Measurements from ENCODE around the gene CCL25. TPM values are rescaled to one million over a fixed set of nuclear protein-coding genes. Genes with fewer than 3 reads are reported as not detected.

Gene CCL25
- polyA plus RNA-seq, 1 donor from 2014 or later, result 1.9 TPM

GRCh38 chr19:8021374-8021773 lies 31.2 kb upstream of the CCL25 start:
- Histone ChIP-seq H3K79me2 (replicated peaks; ENCODE audit: insufficient read depth, low read length) (no peaks in the 10 kb centered on the region), H4K20me1 (ENCODE audit: insufficient read depth) (no peaks in the 10 kb centered on the region), H3F3A (ENCODE audit: insufficient read depth, low read length, poor library complexity, severe bottlenecking) (no peaks in the 10 kb centered on the region), H3K36me3 (ENCODE audit: insufficient read depth, low read length) (no peaks in the 10 kb centered on the region), H3K9me3 (ENCODE audit: low read length) (no peaks in the 10 kb centered on the region), H3K4me3 (ENCODE audit: low read length) (no peak overlapping the region), H3K9ac (ENCODE audit: low read length) (no peak overlapping the region), H2AFZ (ENCODE audit: low read depth, low read length) (no peak overlapping the region), H3K4me2 (ENCODE audit: low read length) (no peak overlapping the region), H3K9me2 (ENCODE audit: insufficient read depth, low read length) (no peaks in the 10 kb centered on the region), H3K27ac (ENCODE audit: low read length) (no peak overlapping the region), H3K27me3 (ENCODE audit: insufficient read depth, low read depth, low read length) (no peaks in the 10 kb centered on the region)
- TF ChIP-seq, protein P1, sequence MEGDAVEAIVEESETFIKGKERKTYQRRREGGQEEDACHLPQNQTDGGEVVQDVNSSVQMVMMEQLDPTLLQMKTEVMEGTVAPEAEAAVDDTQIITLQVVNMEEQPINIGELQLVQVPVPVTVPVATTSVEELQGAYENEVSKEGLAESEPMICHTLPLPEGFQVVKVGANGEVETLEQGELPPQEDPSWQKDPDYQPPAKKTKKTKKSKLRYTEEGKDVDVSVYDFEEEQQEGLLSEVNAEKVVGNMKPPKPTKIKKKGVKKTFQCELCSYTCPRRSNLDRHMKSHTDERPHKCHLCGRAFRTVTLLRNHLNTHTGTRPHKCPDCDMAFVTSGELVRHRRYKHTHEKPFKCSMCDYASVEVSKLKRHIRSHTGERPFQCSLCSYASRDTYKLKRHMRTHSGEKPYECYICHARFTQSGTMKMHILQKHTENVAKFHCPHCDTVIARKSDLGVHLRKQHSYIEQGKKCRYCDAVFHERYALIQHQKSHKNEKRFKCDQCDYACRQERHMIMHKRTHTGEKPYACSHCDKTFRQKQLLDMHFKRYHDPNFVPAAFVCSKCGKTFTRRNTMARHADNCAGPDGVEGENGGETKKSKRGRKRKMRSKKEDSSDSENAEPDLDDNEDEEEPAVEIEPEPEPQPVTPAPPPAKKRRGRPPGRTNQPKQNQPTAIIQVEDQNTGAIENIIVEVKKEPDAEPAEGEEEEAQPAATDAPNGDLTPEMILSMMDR (IDR thresholded peaks at IDR 0.05; ENCODE audit: poor library complexity, severe bottlenecking), result no peak
- no peak for TF ChIP-seq TAF1 (IDR thresholded peaks at IDR 0.05; ENCODE audit: low read depth)
- TF ChIP-seq SMC3 (conservative IDR thresholded peaks at IDR 0.05; ENCODE audit: poor library complexity), result no peak
- TF ChIP-seq EZH2 (IDR thresholded peaks at IDR 0.05; ENCODE audit: borderline replicate concordance, insufficient read depth, low read length, poor library complexity, severe bottlenecking), result no peak
- TF ChIP-seq, protein P2, sequence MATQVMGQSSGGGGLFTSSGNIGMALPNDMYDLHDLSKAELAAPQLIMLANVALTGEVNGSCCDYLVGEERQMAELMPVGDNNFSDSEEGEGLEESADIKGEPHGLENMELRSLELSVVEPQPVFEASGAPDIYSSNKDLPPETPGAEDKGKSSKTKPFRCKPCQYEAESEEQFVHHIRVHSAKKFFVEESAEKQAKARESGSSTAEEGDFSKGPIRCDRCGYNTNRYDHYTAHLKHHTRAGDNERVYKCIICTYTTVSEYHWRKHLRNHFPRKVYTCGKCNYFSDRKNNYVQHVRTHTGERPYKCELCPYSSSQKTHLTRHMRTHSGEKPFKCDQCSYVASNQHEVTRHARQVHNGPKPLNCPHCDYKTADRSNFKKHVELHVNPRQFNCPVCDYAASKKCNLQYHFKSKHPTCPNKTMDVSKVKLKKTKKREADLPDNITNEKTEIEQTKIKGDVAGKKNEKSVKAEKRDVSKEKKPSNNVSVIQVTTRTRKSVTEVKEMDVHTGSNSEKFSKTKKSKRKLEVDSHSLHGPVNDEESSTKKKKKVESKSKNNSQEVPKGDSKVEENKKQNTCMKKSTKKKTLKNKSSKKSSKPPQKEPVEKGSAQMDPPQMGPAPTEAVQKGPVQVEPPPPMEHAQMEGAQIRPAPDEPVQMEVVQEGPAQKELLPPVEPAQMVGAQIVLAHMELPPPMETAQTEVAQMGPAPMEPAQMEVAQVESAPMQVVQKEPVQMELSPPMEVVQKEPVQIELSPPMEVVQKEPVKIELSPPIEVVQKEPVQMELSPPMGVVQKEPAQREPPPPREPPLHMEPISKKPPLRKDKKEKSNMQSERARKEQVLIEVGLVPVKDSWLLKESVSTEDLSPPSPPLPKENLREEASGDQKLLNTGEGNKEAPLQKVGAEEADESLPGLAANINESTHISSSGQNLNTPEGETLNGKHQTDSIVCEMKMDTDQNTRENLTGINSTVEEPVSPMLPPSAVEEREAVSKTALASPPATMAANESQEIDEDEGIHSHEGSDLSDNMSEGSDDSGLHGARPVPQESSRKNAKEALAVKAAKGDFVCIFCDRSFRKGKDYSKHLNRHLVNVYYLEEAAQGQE (IDR thresholded peaks at IDR 0.05; ENCODE audit: borderline replicate concordance), result no peak

DNA sequence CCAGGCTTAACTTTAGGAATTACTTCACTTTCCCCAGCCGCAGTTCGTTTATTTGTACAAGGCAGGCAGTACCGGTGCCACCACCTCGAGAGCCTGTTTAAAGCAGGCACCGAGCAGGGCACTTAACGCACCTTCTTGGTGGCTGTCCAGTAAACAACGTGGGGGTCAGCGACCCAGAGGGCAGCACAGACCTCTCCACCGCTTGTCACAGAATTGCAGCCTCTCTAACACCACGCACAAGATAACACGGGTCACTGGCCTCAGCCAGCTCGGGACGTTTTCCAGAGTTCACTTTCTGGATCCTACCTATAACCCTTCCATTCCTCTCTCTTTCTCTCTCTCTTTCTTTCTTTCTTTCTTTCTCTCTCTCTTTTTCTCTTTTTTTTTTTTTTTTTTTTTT lies 30.3 kb upstream of the CCL25 start:
- no peak overlapping the region for H3K4me2 ChIP-seq (ENCODE audit: low read length)
- TF ChIP-seq MXI1 (conservative IDR thresholded peaks at IDR 0.05; ENCODE audit: poor library complexity, severe bottlenecking), result no peak
- no peak for TF ChIP-seq EZH2 (IDR thresholded peaks at IDR 0.05; ENCODE audit: borderline replicate concordance, insufficient read depth, low read length, poor library complexity, severe bottlenecking)
- no peak for TF ChIP-seq POLR2AphosphoS5 (IDR thresholded peaks at IDR 0.05)
- no peak for TF ChIP-seq EP300 (conservative IDR thresholded peaks at IDR 0.05; ENCODE audit: poor library complexity, severe bottlenecking)
- TF ChIP-seq, protein P1 (IDR thresholded peaks at IDR 0.05; ENCODE audit: poor library complexity, severe bottlenecking), result no peak
- TF ChIP-seq, protein P2 (IDR thresholded peaks at IDR 0.05; ENCODE audit: borderline replicate concordance), result no peak
- TF ChIP-seq TAF1 (IDR thresholded peaks at IDR 0.05; ENCODE audit: low read depth), result no peak
- no peak for TF ChIP-seq RAD21 (conservative IDR thresholded peaks at IDR 0.05)
- no peak for TF ChIP-seq SMC3 (conservative IDR thresholded peaks at IDR 0.05; ENCODE audit: poor library complexity)

More for the DNA sequence above, 30.3 kb upstream of the CCL25 start:
- H4K20me1 ChIP-seq (ENCODE audit: insufficient read depth), result no peaks in the 10 kb centered on the region
- H3K27ac ChIP-seq (ENCODE audit: low read length), result no peak overlapping the region
- no peaks in the 10 kb centered on the region for H3K36me3 ChIP-seq (ENCODE audit: insufficient read depth, low read length)
- H3F3A ChIP-seq (ENCODE audit: insufficient read depth, low read length, poor library complexity, severe bottlenecking), result no peaks in the 10 kb centered on the region
- no peaks in the 10 kb centered on the region for H3K9me3 ChIP-seq (ENCODE audit: low read length)
- H3K79me2 ChIP-seq (replicated peaks; ENCODE audit: insufficient read depth, low read length), result no peaks in the 10 kb centered on the region
- H3K9me2 ChIP-seq (ENCODE audit: insufficient read depth, low read length), result no peaks in the 10 kb centered on the region
- H2AFZ ChIP-seq (ENCODE audit: low read depth, low read length), result no peak overlapping the region
- no peak overlapping the region for H3K9ac ChIP-seq (ENCODE audit: low read length)
- no peaks in the 10 kb centered on the region for H3K27me3 ChIP-seq (ENCODE audit: insufficient read depth, low read depth, low read length)
- H3K4me3 ChIP-seq (ENCODE audit: low read length), result no peak overlapping the region
